ENCODE data around the gene SLC36A1.
"Not testable (repeated sequence)": the region's sequence is repeated elsewhere in the genome, so short reads cannot be mapped to it uniquely, and the experiment has no call there.

Gene SLC36A1

GRCh38 chr5:151487544-151487943, 40.1 kb downstream of the SLC36A1 start:
- no peak for DNase-seq

- no peak for DNase-seq
These were observed 43.2 kb downstream of the SLC36A1 start for GRCh38 chr5:151490627-151491026.

- DNase-seq, result no peak
These were observed 43.7 kb downstream of the SLC36A1 start for GRCh38 chr5:151491062-151491461.

- DNase-seq, result no peak
These were observed 45.3 kb downstream of the SLC36A1 start for GRCh38 chr5:151492729-151493128.

- no peak for DNase-seq
These were observed 46.3 kb downstream of the SLC36A1 start for GRCh38 chr5:151493665-151494064.

GRCh38 chr5:151495320-151495719, 47.9 kb downstream of the SLC36A1 start:
- no peak for DNase-seq

- no peak for DNase-seq
These were observed 48.7 kb downstream of the SLC36A1 start for GRCh38 chr5:151496041-151496484.

GRCh38 chr5:151497391-151498002, 50.1 kb downstream of the SLC36A1 start:
- DNase-seq, result no peak

- DNase-seq, result no peak
These were observed 51.2 kb downstream of the SLC36A1 start for GRCh38 chr5:151498395-151499155.

- DNase-seq, result no peak
These were observed 52.2 kb downstream of the SLC36A1 start for GRCh38 chr5:151499501-151500035.

- no peak for DNase-seq
These were observed 56.6 kb downstream of the SLC36A1 start for GRCh38 chr5:151504006-151504405.

GRCh38 chr5:151508308-151508707, 60.9 kb downstream of the SLC36A1 start:
- DNase-seq, result not testable (repeated sequence)

GRCh38 chr5:151509231-151509630, 61.8 kb downstream of the SLC36A1 start:
- peak; percentile 32 for DNase-seq

GRCh38 chr5:151509836-151510235, 62.4 kb downstream of the SLC36A1 start:
- DNase-seq, result no peak

- DNase-seq, result no peak
These were observed 69.9 kb downstream of the SLC36A1 start for GRCh38 chr5:151517122-151517920.

GRCh38 chr5:151520294-151520693, 72.9 kb downstream of the SLC36A1 start:
- no peak for DNase-seq

- DNase-seq, result no peak
These were observed 74.8 kb downstream of the SLC36A1 start for GRCh38 chr5:151522226-151522625.

- peak; percentile 65 for DNase-seq
These were observed 75.9 kb downstream of the SLC36A1 start for GRCh38 chr5:151523335-151523734.

GRCh38 chr5:151528153-151528552, 80.8 kb downstream of the SLC36A1 start:
- no peak for DNase-seq

GRCh38 chr5:151528996-151529395, 81.6 kb downstream of the SLC36A1 start:
- DNase-seq, result no peak

- no peak for DNase-seq
These were observed 84.2 kb downstream of the SLC36A1 start for GRCh38 chr5:151531581-151531980.

GRCh38 chr5:151532416-151532815, 85.0 kb downstream of the SLC36A1 start:
- DNase-seq, result no peak

GRCh38 chr5:151534350-151534749, 86.9 kb downstream of the SLC36A1 start:
- no peak for DNase-seq

Data from NCI-H526 treated with DMSO at 0.1 percent for 48 hours (cell line).